PC-3 (cell line): ENCODE measurements around the gene ESRRG. TPM values are rescaled to one million over a fixed set of nuclear protein-coding genes. Genes with fewer than 3 reads are reported as not detected.

Experiments
- ATAC-seq: fragments of 200-7000 bp; cut with Tn5 transposase; 2 replicates; pipeline ENCODE4 v1.9.1; 2020; ENCODE audit warnings: mild to moderate bottlenecking, moderate library complexity
- BruUV-seq: library from RNA; stranded (reverse); fragments of 400-500 nt; replicated peaks from 2 replicates; lab custom pipeline; 2021; lab: Mats Ljungman, UMichigan
- CTCF ChIA-PET: fragments of 300-600 bp; sonication (Branson Sonifier 250); formaldehyde crosslinking; loops from one replicate; lab custom pipeline; 2022; ENCODE audit warnings: antibody characterized with exemption; lab: Charles Lee
- POLR2A ChIA-PET: fragments of 300-600 bp; sonication (Branson Sonifier 250); formaldehyde crosslinking; loops from one replicate; lab custom pipeline; 2022; ENCODE audit warnings: antibody characterized with exemption; ENCODE audit not compliant: unreplicated experiment; lab: Charles Lee
- DNase-seq: peaks from one replicate; pipeline ENCODE4 v3.0.0-alpha.2; 2015
- H2AFZ ChIP-seq: fragments of 300-600 bp; sonication (generic); 2 replicates; pipeline ENCODE4 v1.6.0; 2016; ENCODE audit warnings: antibody characterized with exemption, low read length
- H3F3A ChIP-seq: fragments of 300-600 bp; sonication (generic); one replicate; pipeline ENCODE4 v1.6.0; 2017; ENCODE audit warnings: antibody characterized with exemption, low read length, control low read depth, mild to moderate bottlenecking; ENCODE audit not compliant: unreplicated experiment
- H3K27ac ChIP-seq: fragments of 300-600 bp; sonication (generic); 2 replicates; pipeline ENCODE4 v1.5.1; 2016; ENCODE audit warnings: mild to moderate bottlenecking, low read length
- H3K27me3 ChIP-seq: fragments of 300-600 bp; sonication (generic); 2 replicates; pipeline ENCODE4 v1.6.1; 2016; ENCODE audit warnings: low read length, mixed read lengths
- H3K36me3 ChIP-seq: fragments of 300-600 bp; sonication (generic); 2 replicates; pipeline ENCODE4 v1.6.1; 2016; ENCODE audit warnings: low read depth, mixed run types, low read length, mixed read lengths
- H3K4me1 ChIP-seq: fragments of 300-600 bp; sonication (generic); 2 replicates; pipeline ENCODE4 v1.5.1; 2016; ENCODE audit warnings: low read length; ENCODE audit not compliant: insufficient read depth
- H3K4me2 ChIP-seq: fragments of 300-600 bp; sonication (generic); 2 replicates; pipeline ENCODE4 v1.6.0; 2016; ENCODE audit warnings: low read length
- H3K4me3 ChIP-seq: fragments of 300-600 bp; sonication (generic); 2 replicates; pipeline ENCODE4 v1.5.1; 2016; ENCODE audit warnings: mild to moderate bottlenecking, low read length, mixed read lengths
- H3K79me2 ChIP-seq: fragments of 300-600 bp; sonication (generic); 2 replicates; pipeline ENCODE4 v1.6.1; 2017; ENCODE audit warnings: low read length, mixed read lengths
- H3K9ac ChIP-seq: fragments of 300-600 bp; sonication (generic); 2 replicates; pipeline ENCODE4 v1.6.0; 2016; ENCODE audit warnings: mild to moderate bottlenecking, low read length
- H3K9me2 ChIP-seq: fragments of 300-600 bp; sonication (generic); replicated peaks from 2 replicates; pipeline ENCODE4 v1.6.1; 2016; ENCODE audit warnings: mixed run types, low read length, mixed read lengths
- H3K9me3 ChIP-seq: fragments of 300-600 bp; sonication (generic); 2 replicates; pipeline ENCODE4 v1.6.1; 2016; ENCODE audit warnings: low read length, mixed read lengths
- H4K20me1 ChIP-seq: fragments of 300-600 bp; sonication (generic); 2 replicates; pipeline ENCODE4 v1.6.1; 2016; ENCODE audit warnings: low read length, mixed read lengths
- EZH2 ChIP-seq: fragments of 300-600 bp; sonication (generic); IDR thresholded peaks from one replicate; pipeline ENCODE4 v1.6.1; 2017; ENCODE audit warnings: antibody characterized with exemption, mild to moderate bottlenecking, low read length; ENCODE audit not compliant: unreplicated experiment
- EZH2phosphoT487 ChIP-seq: fragments of 300-600 bp; sonication (generic); IDR thresholded peaks from 2 replicates; pipeline ENCODE4 v1.6.1; 2018; ENCODE audit warnings: mild to moderate bottlenecking, antibody characterized with exemption, low read length, borderline replicate concordance
- intact Hi-C: fragments of 100-400 bp; cut with micrococcal nuclease; formaldehyde crosslinking; loops from 2 replicates; pipeline ENCODE4 v1.9.0; 2023
- total RNA-seq: library from RNA; depleted of rRNA; stranded (reverse); fragments of >200 nt; gene quantifications from 2 replicates; pipeline ENCODE4 v1.2.3, GENCODE V29; 2014
- TF ChIP-seq, protein P1 (sequence below): fragments of 300-600 bp; sonication (generic); conservative IDR thresholded peaks from 2 replicates; pipeline ENCODE4 v1.5.1; 2017; ENCODE audit warnings: antibody characterized with exemption, low read depth, mild to moderate bottlenecking, low read length

The ESRRG gene
- total RNA-seq, 1 experiment from 2014 or later, result 1.7 TPM

DNA sequence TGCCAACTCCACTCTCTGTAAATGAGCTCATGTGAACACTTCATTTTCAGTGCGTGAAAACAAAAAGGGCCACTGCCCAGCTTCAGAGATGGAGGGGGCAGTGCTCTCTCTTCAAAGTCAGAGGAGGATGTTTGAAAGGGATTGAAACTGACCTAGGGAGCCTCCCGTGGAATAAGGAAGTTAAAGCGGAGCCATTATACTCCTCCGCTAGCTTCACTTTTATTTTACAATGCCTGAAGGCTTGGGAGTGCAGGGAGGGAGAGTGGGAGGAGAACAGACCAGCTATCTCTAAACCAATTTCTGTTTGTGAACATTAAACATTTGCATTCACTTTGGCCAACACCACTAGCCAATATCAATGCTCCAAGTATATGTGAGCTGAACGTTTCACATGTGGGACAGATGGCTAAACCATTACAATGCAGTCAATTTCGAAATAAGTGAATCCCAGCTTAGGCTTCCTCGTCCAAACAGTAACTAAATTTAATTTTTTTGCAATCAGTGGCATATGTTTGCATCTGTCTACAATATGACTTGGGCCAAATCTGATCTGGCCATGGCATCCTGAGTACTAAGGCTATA, 126.9 kb downstream of the ESRRG start:
- CTCF ChIA-PET, result interaction anchor here (0.5 kb wide), 1 partner anchor 143 kb away, joined by 3 read pairs; no protein-coding TSS in a partner anchor
- POLR2A ChIA-PET, result interaction anchor here (0.7 kb wide), 2 partner anchors 89 to 966 kb away, joined by 3 read pairs; no protein-coding TSS in a partner anchor

DNA sequence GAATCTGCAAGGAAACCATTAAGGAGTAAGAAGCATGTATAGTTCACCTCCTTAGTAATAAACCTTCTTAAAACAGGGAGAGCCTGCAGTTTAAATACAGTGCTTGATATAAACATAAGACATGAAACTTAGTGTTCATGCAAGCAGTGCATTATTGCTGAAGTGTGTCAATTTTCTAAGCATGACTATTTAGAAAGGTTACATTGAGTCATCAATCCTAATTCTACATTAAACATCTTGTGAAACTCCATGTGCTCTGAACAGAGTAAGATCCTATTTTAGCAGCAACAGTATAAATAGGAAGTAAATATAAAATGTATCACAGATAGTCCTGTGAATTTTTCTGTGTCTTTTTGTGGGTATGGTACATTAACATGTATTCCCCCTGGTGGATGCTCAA, 135.5 kb downstream of the ESRRG start:
- Histone ChIP-seq H4K20me1 (no peaks in the 10 kb centered on the region), H3K27me3 (peaks cover 15% of the 10 kb centered on the region; the same call in 1 of the 2 replicates), H3K79me2 (no peaks in the 10 kb centered on the region), H3K9me3 (no peaks in the 10 kb centered on the region), H3K4me3 (no peak overlapping the region), H3K9me2 (no peaks in the 10 kb centered on the region), H2AFZ (no peak overlapping the region), H3K9ac (no peak overlapping the region), H3F3A (no peaks in the 10 kb centered on the region), H3K36me3 (no peaks in the 10 kb centered on the region), H3K27ac (no peak overlapping the region), H3K4me2 (no peak overlapping the region), H3K4me1 (no peaks in the 10 kb centered on the region)
- ChIA-PET POLR2A (no interaction called here), CTCF (no interaction called here)
- TF ChIP-seq, protein P1, sequence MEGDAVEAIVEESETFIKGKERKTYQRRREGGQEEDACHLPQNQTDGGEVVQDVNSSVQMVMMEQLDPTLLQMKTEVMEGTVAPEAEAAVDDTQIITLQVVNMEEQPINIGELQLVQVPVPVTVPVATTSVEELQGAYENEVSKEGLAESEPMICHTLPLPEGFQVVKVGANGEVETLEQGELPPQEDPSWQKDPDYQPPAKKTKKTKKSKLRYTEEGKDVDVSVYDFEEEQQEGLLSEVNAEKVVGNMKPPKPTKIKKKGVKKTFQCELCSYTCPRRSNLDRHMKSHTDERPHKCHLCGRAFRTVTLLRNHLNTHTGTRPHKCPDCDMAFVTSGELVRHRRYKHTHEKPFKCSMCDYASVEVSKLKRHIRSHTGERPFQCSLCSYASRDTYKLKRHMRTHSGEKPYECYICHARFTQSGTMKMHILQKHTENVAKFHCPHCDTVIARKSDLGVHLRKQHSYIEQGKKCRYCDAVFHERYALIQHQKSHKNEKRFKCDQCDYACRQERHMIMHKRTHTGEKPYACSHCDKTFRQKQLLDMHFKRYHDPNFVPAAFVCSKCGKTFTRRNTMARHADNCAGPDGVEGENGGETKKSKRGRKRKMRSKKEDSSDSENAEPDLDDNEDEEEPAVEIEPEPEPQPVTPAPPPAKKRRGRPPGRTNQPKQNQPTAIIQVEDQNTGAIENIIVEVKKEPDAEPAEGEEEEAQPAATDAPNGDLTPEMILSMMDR, result peak; percentile 46
- TF ChIP-seq EZH2 (no peak), EZH2phosphoT487 (no peak)
- DNase-seq, result peak; percentile 27
- ATAC-seq, result peak; percentile 58
- intact Hi-C loops, result no loop called here
- BruUV-seq, result no TSS peak

More for the DNA sequence above, 126.9 kb downstream of the ESRRG start:
- no peak overlapping the region for H2AFZ ChIP-seq
- no peak for DNase-seq
- no peaks in the 10 kb centered on the region for H4K20me1 ChIP-seq
- no peak overlapping the region for H3K4me3 ChIP-seq
- H3F3A ChIP-seq, result no peaks in the 10 kb centered on the region
- intact Hi-C loops, result no loop called here
- H3K4me1 ChIP-seq, result 0 out of 2 replicates have a peak, but pooled peaks cover 4% of the 10 kb centered on the region
- no peaks in the 10 kb centered on the region for H3K9me2 ChIP-seq
- TF ChIP-seq EZH2phosphoT487, result no peak
- TF ChIP-seq, protein P1, result no peak
- no peak for TF ChIP-seq EZH2
- ATAC-seq, result no peak
- peaks cover 20% of the 10 kb centered on the region; the same call in 1 of the 2 replicates for H3K27me3 ChIP-seq
- no peaks in the 10 kb centered on the region for H3K79me2 ChIP-seq
- H3K4me2 ChIP-seq, result no peak overlapping the region
- H3K9me3 ChIP-seq, result no peaks in the 10 kb centered on the region
- H3K9ac ChIP-seq, result no peak overlapping the region
- no TSS peak for BruUV-seq
- no peaks in the 10 kb centered on the region for H3K36me3 ChIP-seq
- H3K27ac ChIP-seq, result no peak overlapping the region

DNA sequence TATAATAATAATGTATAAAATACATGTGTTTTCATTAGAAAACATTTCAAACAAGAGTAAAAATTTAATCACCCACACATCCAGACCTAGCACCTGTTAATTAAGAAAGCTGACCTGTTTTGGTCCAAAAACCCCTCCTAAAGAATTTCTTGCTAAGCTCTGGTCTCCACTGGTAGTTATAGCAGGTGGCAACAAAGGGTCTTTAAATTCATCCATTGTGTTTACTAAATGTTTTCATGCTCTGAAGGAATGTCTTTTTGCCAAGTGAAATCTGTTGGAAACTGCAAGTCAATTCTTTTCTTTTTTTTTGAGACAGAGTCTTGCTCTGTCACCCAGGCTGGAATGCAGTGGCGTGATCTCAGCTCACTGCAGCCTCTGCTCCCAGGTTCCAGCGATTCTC, 141.1 kb downstream of the ESRRG start:
- H3K9me3 ChIP-seq, result no peaks in the 10 kb centered on the region
- H3K36me3 ChIP-seq, result no peaks in the 10 kb centered on the region
- no TSS peak for BruUV-seq
- no peaks in the 10 kb centered on the region for H3F3A ChIP-seq
- no peak overlapping the region for H3K4me3 ChIP-seq
- TF ChIP-seq EZH2phosphoT487, result no peak
- TF ChIP-seq EZH2, result no peak
- no peak overlapping the region for H3K4me2 ChIP-seq
- intact Hi-C loops, result no loop called here
- ATAC-seq (no peak), DNase-seq (no peak)
- H3K79me2 ChIP-seq, result no peaks in the 10 kb centered on the region
- H3K27ac ChIP-seq, result no peak overlapping the region
- no peak overlapping the region for H2AFZ ChIP-seq
- ChIA-PET POLR2A (interaction anchor here (0.5 kb wide), 1 partner anchor 452 kb away, joined by 3 read pairs; no protein-coding TSS in a partner anchor), CTCF (no interaction called here)
- H3K4me1 ChIP-seq, result no peaks in the 10 kb centered on the region
- no peaks in the 10 kb centered on the region for H3K9me2 ChIP-seq
- peaks cover 17% of the 10 kb centered on the region for H3K27me3 ChIP-seq
- H3K9ac ChIP-seq, result no peak overlapping the region
- H4K20me1 ChIP-seq, result no peaks in the 10 kb centered on the region
